Measurements from ENCODE around the gene TMEM125.
A peak's percentile ranks its signal among the peaks of the same experiment; 100 is the strongest.

The TMEM125 gene

DNA sequence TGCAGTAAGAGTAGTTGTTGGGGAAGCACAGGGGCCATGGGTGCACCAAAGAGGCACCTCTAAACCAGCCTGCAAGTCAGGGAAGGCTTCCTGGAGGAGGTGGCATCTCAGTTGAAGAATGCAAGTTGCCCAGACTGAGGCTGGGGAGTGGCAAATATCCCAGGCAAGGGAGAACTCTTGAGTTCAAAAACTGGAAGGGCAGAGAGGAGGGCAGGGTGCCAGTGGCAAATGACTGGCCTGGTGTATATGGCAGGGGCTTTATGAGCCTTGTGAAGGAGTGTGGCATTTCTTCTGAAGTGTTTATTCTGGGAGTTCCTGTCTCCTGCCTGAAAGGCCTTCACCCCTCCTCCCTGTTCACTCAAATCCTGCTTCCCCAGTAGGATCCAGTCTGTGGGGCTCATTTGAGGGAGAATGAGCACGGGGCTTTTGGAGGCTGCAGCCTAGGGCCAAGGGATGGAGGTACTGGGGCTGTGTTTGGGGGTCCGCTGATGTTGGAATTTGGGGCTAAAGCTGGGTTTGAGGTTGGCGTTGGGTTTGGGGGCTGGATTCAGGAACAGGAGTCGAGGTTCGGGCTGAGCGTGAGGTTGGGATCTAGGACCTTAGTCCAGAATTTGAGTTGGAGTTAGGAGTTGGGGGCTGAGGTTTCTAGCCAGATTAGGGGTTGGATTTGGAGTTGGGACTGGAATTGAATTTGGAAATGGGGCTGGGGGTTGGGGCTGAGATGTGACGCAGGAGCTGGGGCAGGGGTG is at the start of gene TMEM125:
TMEM125 (plus strand) TSS at position 357 of the 749 bp plus-strand sequence. CDS start 2,740 bp downstream, outside the sequence.
- DNase-seq = no peak

GRCh38 chr1:43220905-43221778 is 48.6 kb upstream of the TMEM125 start:
- DNase-seq = no peak

DNA sequence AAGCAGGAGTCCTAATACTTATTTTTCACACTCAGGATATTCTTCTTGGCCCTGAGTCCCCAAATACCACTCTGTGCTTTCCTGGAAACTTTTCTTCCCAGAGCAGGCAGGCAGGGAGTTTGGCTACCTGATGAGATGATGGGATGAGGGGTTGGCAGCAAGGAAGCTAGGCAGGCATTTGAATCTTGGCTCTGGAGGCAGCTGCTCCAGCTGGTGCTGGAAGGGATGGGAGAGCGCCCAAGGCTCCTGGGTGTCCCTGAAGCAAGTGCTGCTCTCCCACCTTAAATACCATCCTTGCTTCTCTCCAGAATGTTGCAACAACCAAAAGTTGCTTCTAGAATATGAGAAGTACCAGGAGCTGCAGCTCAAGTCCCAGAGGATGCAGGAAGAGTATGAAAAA is 48.0 kb upstream of the TMEM125 start:
- no peak for DNase-seq

- DNase-seq = no peak
Observed at GRCh38 chr1:43222879-43223278, 46.9 kb upstream of the TMEM125 start.

GRCh38 chr1:43225168-43225567 is 44.6 kb upstream of the TMEM125 start:
- DNase-seq = no peak

DNA sequence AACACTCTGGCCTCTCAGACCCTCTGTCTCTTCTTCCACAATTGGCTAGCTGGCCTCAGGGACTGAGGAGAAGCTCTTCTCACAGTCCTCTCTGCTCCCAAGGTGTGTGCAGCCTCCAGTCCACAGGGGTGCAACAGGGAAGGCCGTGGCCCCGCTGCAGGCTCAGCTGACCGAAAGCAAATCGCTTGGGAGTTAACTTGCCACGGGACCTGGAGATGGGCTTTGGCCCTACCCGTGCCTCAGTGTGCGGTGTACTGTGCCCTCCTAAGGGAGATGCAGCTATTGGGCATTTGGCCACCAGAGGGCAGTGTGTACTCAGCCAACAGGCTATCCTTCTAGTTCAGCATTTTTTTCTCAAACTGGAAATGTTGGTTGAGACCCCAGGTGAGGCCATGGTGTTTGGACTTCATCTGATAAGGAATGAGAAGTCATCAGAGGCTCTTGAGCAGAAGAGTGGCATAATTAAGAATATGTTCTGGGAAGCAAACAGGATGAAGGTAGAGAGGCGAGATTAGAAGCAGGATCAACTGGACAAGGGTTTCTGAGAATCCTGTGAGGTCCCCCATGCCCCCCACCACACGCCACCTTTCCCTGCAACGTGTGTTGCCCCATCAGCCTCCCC is 42.5 kb upstream of the TMEM125 start:
- DNase-seq = peak; percentile 84

GRCh38 chr1:43229826-43230780 is 39.7 kb upstream of the TMEM125 start:
- no peak for DNase-seq

DNA sequence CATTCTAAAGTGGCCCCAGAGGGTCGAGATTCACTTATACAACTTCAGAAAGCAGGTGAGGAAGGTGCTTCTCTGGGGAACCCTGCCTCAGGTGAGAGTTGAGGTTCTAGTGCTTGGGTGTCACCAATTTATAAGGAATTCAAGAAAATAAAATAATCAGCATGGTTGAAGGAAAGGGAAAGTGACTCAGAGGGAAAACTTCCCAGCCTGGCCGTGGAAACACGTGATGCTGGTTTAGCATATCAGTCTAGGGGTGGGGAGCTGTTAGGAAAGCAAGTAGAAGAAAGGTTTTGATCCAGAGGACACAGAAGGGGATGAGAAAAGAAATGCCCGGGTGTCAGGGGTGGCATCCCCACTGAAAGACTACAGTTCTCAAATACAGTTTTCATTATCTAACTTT is 37.7 kb upstream of the TMEM125 start:
- no peak for DNase-seq

- no peak for DNase-seq
Observed at GRCh38 chr1:43232482-43232881, 37.3 kb upstream of the TMEM125 start.

DNA sequence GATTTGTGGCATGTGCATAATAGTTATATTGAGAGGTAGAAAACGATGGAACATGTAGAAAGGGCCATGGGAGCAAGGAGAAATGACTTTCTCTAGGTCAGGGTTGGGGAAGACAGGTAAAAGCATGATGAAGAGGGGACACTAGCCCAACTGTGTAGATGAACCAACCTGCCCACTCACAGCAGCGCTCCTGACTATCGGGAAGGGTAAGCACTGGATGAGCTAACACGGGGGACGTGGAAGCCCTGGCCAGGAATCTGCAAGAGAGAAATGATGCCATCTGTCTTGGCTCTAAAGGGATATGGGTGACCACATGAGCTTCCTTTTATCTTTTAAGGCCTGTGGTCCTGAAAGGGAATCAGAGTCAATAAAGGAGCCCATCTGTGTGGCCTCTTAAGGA is 36.2 kb upstream of the TMEM125 start:
- DNase-seq = no peak

DNA sequence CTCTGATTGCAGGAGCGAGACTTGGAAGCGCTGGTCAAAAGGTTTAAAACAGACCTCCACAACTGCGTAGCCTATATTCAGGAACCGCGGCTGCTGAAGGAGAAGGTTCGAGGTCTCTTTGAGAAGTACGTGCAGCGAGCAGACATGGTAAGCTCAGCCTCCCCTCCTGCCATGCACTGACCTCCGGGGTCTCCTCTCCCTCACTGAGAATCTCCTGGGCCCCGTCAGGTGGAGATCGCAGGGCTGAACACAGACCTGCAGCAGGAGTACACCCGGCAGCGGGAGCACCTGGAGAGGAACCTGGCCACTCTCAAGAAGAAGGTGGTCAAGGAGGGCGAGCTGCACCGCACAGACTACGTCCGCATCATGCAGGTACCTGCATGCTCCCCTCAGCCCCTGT is 35.5 kb upstream of the TMEM125 start:
- DNase-seq = no peak

DNA sequence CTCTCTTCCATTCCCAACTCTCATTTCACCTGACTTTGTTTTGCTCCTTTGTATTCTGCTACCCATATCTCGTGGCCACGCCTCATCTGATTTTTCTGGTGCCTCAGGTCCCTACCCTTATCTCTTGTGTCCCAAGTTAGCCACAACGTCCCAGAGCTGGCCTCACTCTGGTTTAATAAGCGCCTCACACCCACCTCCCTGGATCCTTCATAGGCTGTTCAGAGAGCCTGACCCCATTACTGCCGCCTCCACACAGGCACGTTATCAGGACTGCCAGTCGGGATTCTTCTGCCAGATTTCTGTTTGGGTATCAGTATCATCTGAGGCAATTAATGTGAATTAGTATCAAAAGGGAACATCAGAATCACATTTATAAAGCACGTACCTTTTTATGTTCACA is 34.7 kb upstream of the TMEM125 start:
- no peak for DNase-seq

DNA sequence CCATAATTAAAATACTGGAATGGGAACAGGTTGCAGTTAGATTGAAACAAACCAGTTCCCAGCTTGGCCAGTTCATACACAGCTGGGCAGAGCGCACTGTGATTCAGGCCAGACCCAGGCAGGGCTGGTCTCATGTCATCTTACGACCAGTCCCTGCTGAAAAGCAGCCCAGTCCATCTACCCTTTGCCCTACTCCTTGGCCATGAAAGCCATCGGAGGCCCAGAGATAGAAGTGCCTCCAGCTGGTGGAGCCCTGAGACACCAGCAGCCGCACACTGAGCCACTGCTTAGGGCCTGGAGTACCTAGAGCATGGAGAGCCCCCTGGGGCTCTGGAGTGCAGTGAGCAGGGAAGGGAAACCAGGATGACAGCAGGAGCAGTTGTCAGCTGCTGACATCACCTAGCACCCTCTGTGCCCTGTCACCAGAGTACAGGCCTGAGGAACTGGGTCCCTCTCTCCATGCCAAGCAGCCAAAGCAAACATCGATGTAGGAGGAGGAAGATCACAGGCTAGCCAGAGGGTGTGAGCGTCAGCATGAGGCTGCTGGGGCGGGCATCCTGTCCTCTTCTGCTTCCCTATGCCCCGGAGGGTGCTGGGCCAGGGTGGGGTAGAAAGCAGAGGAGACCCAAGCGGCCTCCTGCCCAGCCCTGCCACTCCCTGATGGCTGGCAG is 34.2 kb upstream of the TMEM125 start:
- DNase-seq = no peak

- DNase-seq = no peak
Observed at GRCh38 chr1:43237121-43237520, 32.7 kb upstream of the TMEM125 start.

DNA sequence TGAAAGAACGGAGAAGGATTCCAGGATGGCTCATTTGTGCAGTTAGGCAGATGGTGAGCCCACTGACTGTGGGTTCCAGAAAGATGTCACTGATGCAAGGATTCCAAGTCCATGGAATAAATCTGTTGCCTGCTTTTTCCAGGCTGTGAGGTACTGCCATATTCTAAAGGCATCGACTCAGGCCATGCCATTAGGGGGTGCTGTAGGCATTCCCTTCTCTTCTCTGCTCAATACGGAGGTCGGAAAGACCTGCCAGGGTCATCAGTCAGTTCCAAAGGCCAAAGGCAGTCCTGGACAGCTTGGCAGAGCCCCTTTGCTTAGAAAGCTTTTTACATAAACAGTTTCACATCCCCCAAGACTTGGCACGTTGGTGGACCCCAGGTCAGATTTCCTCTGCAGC is 31.7 kb upstream of the TMEM125 start:
- peak; percentile 22 for DNase-seq

DNA sequence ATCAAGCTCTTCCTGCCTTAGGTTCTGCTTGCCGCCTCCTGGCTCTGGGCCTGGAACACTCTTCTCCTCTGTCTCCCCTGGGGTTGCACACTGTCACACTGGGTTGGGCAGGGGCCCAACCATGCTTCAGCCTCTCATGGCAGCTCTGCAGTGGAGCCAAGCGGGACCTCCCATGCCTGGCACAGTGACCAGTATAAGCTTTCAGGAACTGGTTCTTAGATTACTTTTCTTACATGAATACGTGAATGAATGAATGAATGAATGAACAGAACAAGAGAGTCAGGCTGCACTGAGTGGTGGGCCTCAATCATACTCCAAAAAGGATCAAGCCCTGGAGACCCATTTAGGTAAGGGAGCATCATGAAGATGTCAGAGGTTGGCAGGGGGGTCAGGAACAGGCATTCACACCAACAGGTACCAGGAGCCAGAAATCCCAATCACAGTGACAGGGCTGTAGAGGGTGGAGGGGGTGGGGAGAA is 30.8 kb upstream of the TMEM125 start:
- DNase-seq = no peak

GRCh38 chr1:43239484-43239883 is 30.3 kb upstream of the TMEM125 start:
- DNase-seq = no peak

DNA sequence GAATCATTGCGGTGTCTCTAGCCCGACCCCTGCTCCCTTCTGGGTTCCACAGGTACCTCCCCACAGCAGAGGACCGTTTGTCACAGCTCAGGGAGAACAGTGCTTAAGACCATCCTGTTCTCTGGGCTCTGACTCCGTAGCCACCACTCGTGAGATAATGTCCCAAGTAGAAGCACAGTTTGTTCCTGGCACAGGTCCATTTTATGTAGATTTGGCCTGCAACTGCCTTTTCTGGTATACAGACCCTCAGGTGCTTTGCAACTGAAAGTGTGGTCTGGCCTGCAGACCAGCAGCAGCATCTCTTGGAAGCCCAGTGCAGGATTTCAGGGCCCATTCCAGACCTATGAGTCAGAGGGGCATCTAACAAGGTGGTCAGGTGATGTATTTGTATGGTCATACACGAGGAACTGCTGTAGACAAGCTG is 28.4 kb upstream of the TMEM125 start:
- no peak for DNase-seq

DNA sequence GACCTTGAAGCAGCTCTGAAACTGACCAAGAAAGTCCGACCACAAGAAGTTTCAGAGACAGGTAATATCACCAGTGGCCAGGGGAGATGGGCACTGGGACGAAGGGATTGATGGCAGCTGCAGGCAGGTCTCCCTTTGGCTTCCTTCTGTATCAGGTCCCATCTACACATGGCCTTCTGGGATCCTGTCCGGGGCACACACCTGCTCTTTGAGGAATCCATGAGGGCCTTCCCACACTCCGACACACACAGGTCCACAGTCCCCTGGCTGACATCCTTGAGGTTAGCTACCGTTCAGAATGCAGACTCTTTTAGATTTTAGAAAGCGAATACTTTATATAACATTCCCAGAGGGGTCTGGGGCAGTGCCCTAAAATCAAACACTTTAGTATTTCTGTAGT is 26.5 kb upstream of the TMEM125 start:
- no peak for DNase-seq

- DNase-seq = no peak
Observed at GRCh38 chr1:43246466-43247213, 23.1 kb upstream of the TMEM125 start.
